ENCODE measurements around the gene FLYWCH2. TPM values are rescaled to one million over a fixed set of nuclear protein-coding genes. Genes with fewer than 3 reads are reported as not detected.

FLYWCH2 gene
- total RNA-seq, 1 donor from 2014 or later, result 36.5 TPM

DNA sequence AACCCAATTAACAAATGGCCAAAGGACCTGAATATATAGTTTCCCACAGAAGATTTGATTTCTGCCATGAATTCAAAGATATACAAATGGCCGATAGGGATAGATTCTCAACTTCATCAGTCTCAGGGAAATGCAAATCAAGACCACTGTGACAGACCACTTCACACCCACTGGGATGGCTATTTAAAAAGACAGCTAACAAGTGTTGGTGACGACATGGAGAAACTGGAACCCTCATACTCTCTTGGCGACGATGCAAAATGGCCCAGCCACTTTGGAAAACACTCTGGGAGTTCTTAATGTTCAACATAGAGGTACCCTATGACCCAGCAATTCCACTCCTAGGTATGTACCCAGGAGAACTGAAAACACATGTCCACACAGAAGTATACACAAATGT, 63.6 kb downstream of the FLYWCH2 start:
- no peak for DNase-seq (ENCODE audit: low read depth)
- no peaks in the 10 kb centered on the region for H3K27me3 Mint-ChIP-seq (ENCODE audit: low read depth, unreplicated experiment)
- no peak for FAIRE-seq
- Histone ChIP-seq H3K9me3 (ENCODE audit: insufficient read depth, low read depth, low read length) (no peaks in the 10 kb centered on the region), H2AFZ (ENCODE audit: low read depth, low read length) (no peak overlapping the region), H3K4me3 (ENCODE audit: insufficient read depth, low read depth, low read length) (no peak overlapping the region), H3K79me2 (ENCODE audit: insufficient read depth, low read length) (no peaks in the 10 kb centered on the region), H3K9ac (ENCODE audit: low read length) (no peak overlapping the region), H3K36me3 (ENCODE audit: insufficient read depth, low read length) (peaks cover 2% of the 10 kb centered on the region), H3K4me2 (ENCODE audit: low read length) (no peak overlapping the region), H3K27ac (ENCODE audit: low read depth, low read length) (no peak overlapping the region), H3K27me3 (ENCODE audit: insufficient read depth, low read length) (no peaks in the 10 kb centered on the region), H4K20me1 (ENCODE audit: insufficient read depth, low read length) (no peaks in the 10 kb centered on the region), H3K4me1 (ENCODE audit: insufficient read depth, low read length) (no peaks in the 10 kb centered on the region)
- H3K27ac Mint-ChIP-seq (ENCODE audit: unreplicated experiment), result no peak overlapping the region
- no peaks in the 10 kb centered on the region for H3K9me3 Mint-ChIP-seq (ENCODE audit: unreplicated experiment)
- H3K36me3 Mint-ChIP-seq (ENCODE audit: low read depth, unreplicated experiment), result peaks cover 30% of the 10 kb centered on the region
- no peak for TF ChIP-seq EZH2 (IDR thresholded peaks at IDR 0.05; ENCODE audit: insufficient read depth, low read length)
- TF ChIP-seq, protein P1, sequence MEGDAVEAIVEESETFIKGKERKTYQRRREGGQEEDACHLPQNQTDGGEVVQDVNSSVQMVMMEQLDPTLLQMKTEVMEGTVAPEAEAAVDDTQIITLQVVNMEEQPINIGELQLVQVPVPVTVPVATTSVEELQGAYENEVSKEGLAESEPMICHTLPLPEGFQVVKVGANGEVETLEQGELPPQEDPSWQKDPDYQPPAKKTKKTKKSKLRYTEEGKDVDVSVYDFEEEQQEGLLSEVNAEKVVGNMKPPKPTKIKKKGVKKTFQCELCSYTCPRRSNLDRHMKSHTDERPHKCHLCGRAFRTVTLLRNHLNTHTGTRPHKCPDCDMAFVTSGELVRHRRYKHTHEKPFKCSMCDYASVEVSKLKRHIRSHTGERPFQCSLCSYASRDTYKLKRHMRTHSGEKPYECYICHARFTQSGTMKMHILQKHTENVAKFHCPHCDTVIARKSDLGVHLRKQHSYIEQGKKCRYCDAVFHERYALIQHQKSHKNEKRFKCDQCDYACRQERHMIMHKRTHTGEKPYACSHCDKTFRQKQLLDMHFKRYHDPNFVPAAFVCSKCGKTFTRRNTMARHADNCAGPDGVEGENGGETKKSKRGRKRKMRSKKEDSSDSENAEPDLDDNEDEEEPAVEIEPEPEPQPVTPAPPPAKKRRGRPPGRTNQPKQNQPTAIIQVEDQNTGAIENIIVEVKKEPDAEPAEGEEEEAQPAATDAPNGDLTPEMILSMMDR (IDR thresholded peaks at IDR 0.05; ENCODE audit: insufficient read depth, low read depth, low read length), result no peak
- no peaks in the 10 kb centered on the region for H3K4me1 Mint-ChIP-seq (ENCODE audit: low read depth, unreplicated experiment)
- no peak overlapping the region for H3K4me3 Mint-ChIP-seq (ENCODE audit: unreplicated experiment)

Other genes with a start within 250 kb of the FLYWCH2 start
- 53.0 and 55.4 TPM in 2 replicates for gene KCTD5, start 200.7 kb upstream of the FLYWCH2 start, total RNA-seq
- 2.3 and 3.0 TPM in 2 replicates for gene PRSS27, start 163.0 kb upstream of the FLYWCH2 start, total RNA-seq
- 387 and 409 TPM in 2 replicates for gene SRRM2, start 130.6 kb upstream of the FLYWCH2 start, total RNA-seq
- gene ELOB, start 105.9 kb upstream of the FLYWCH2 start, total RNA-seq, result 323 TPM in 2 replicates
- not detected in 2 replicates for gene PRSS33, start 95.7 kb upstream of the FLYWCH2 start, total RNA-seq
- not detected in 2 replicates for gene PRSS41, start 84.7 kb upstream of the FLYWCH2 start, total RNA-seq
- gene PRSS21, start 66.0 kb upstream of the FLYWCH2 start, total RNA-seq, result not detected in 2 replicates
- gene ZG16B, start 52.9 kb upstream of the FLYWCH2 start, total RNA-seq, result not detected in 2 replicates
- 0.58 and 1.5 TPM in 2 replicates for gene PRSS22, start 25.0 kb upstream of the FLYWCH2 start, total RNA-seq
- gene FLYWCH1, start 28.7 kb downstream of the FLYWCH2 start, total RNA-seq, result 53.4 and 58.9 TPM in 2 replicates
- 7.5 and 8.0 TPM in 2 replicates for gene KREMEN2, start 81.1 kb downstream of the FLYWCH2 start, total RNA-seq
- 4.8 and 5.4 TPM in 2 replicates for gene PAQR4, start 86.1 kb downstream of the FLYWCH2 start, total RNA-seq
- gene PKMYT1, start 97.2 kb downstream of the FLYWCH2 start, total RNA-seq, result 3.9 TPM in 2 replicates
- 0.14 and 0.48 TPM in 2 replicates for gene CLDN9, start 129.7 kb downstream of the FLYWCH2 start, total RNA-seq
- gene CLDN6, start 135.0 kb downstream of the FLYWCH2 start, total RNA-seq, result 449 and 584 TPM in 2 replicates
- gene TNFRSF12A, start 137.2 kb downstream of the FLYWCH2 start, total RNA-seq, result 262 and 275 TPM in 2 replicates
- gene HCFC1R1, start 140.7 kb downstream of the FLYWCH2 start, total RNA-seq, result 47.0 and 71.6 TPM in 2 replicates
- 17.4 and 22.3 TPM in 2 replicates for gene THOC6, start 140.8 kb downstream of the FLYWCH2 start, total RNA-seq
- 0.16 TPM in 1 of 2 replicates, not detected in the other for gene BICDL2, start 153.7 kb downstream of the FLYWCH2 start, total RNA-seq
- 0.89 and 1.3 TPM in 2 replicates for gene MMP25, start 163.3 kb downstream of the FLYWCH2 start, total RNA-seq
- 27.8 and 43.8 TPM in 2 replicates for gene IL32, start 182.4 kb downstream of the FLYWCH2 start, total RNA-seq
- 0.22 and 0.25 TPM in 2 replicates for gene ZSCAN10, start 216.1 kb downstream of the FLYWCH2 start, total RNA-seq
- 13.2 and 15.4 TPM in 2 replicates for gene ZNF205, start 229.4 kb downstream of the FLYWCH2 start, total RNA-seq